Transverse colon (tissue), 4 donors: ENCODE data around the gene ISYNA1. TPM values are rescaled to one million over a fixed set of nuclear protein-coding genes. Genes with fewer than 3 reads are reported as not detected.

Source experiments
- DNase-seq: peaks from one replicate; pipeline ENCODE4 v3.0.0-alpha.2; 2019
- H3K27ac ChIP-seq, 4 donors: fragments of 200-600 bp; sonication (generic); 2 replicates each; pipeline ENCODE4 v1.5.1; 2016 to 2018; ENCODE audit warnings: inconsistent platforms in 4 of 4
- H3K27me3 ChIP-seq: fragments of 200-600 bp; sonication (generic); 2 replicates; pipeline ENCODE4 v1.5.1; 2017; ENCODE audit warnings: inconsistent platforms
- H3K36me3 ChIP-seq, 4 donors: fragments of 200-600 bp; sonication (generic); 2 replicates each; pipeline ENCODE4 v1.5.1; 2017 to 2019; ENCODE audit warnings: inconsistent platforms in 4 of 4
- H3K4me1 ChIP-seq, 4 donors: fragments of 200-600 bp; sonication (generic); 2 replicates each; pipeline ENCODE4 v1.5.1; 2017 to 2020; ENCODE audit warnings: inconsistent platforms in 4 of 4
- H3K4me3 ChIP-seq, 4 donors: fragments of 200-600 bp; sonication (generic); 1 replicate in 1 of 4; 2 replicates in 3 of 4; pipeline versions ENCODE4 v1.5.1 to v1.6.1; 2017 to 2019; ENCODE audit warnings: inconsistent platforms in 4 of 4
- H3K9me3 ChIP-seq, 2 donors: fragments of 200-600 bp; sonication (generic); 2 replicates each; pipeline ENCODE4 v1.5.1; 2017 to 2019; ENCODE audit warnings: inconsistent platforms in 2 of 2
- EP300 ChIP-seq: sonication (generic); formaldehyde crosslinking; IDR thresholded peaks from one replicate; pipeline ENCODE4 v1.6.1; 2017; ENCODE audit warnings: antibody characterized with exemption, low read depth
- POLR2A ChIP-seq: fragments of 450-650 bp; IDR thresholded peaks from one replicate; pipeline ENCODE4 v1.6.1; 2016; ENCODE audit warnings: antibody characterized with exemption, mild to moderate bottlenecking, moderate library complexity
- POLR2AphosphoS5 ChIP-seq, 3 donors: sonication (generic); formaldehyde crosslinking; IDR thresholded peaks; one replicate each; pipeline ENCODE4 v1.6.1; 2016; ENCODE audit warnings: antibody characterized with exemption in 3 of 3
- WGBS, 2 donors: methylation state at CpG; one replicate each; pipeline ENCODE4 v1.1.5; 2018; ENCODE audit warnings: low coverage in 1 of 2; 5-methylcytosine and 5-hydroxymethylcytosine counted together
- in situ Hi-C, 4 donors: fragments of 200-750 bp; cut with MboI; loops; one replicate each; pipeline versions ENCODE4 v1.15.0 to v1.15.1; 2017; ENCODE audit warnings: low sequenced_read_pairs in 3 of 4, low pct_ligation_motif_present in 1 of 4, low pct_unique_long_range_greater_than_20kb in 1 of 4
- intact Hi-C: fragments of 100-400 bp; cut with DNase I; formaldehyde crosslinking; loops from one replicate; pipeline ENCODE4 v1.15.1; 2023; ENCODE audit warnings: low total_unique reads
- total RNA-seq, 4 donors: library from RNA; depleted of rRNA; stranded (reverse); fragments of >200 nt; gene quantifications; one replicate each; pipeline ENCODE4 v1.1.0, GENCODE V29; 2016
- TF ChIP-seq, protein P1 (sequence below), 5 experiments: fragments of 200-600 bp in 3 of 5; fragments of 450-650 bp in 2 of 5; sonication (generic) in 3 of 5; IDR thresholded peaks; 1 replicate in 2 of 5; 2 replicates in 3 of 5; pipeline ENCODE4 v1.5.1; 2016 to 2017; ENCODE audit warnings: antibody characterized with exemption in 5 of 5, inconsistent platforms in 3 of 5, mild to moderate bottlenecking in 2 of 5, moderate library complexity in 1 of 5

The ISYNA1 gene
- total RNA-seq, 4 donors from 2014 or later, result 3.0 to 15.1 (median 8.8) TPM

DNA sequence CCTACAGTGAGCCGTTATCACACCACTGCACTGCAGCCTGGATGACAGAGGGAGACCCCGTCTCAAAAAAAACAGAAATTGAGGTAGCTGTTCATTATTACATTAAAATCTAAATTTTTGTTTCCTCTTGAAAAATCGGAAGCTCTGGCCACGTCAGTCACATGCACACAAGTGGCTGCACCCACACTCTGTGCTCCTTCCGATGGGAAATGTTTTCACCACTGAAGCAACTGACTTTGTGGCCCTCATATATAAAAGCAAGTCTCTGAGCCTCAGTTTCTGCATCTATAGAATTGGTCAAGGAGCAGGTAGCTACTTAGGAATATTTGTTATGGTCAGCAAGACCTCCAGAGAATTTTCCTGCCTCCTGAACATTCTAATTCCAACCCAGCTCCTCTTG, 45.0 kb downstream of the ISYNA1 start:
- no peaks in the 10 kb centered on the region for H3K9me3 ChIP-seq
- peaks cover 3 to 19% (median 11%) of the 10 kb centered on the region in 4 donors for H3K4me1 ChIP-seq
- no peaks in the 10 kb centered on the region for H3K36me3 ChIP-seq
- intact Hi-C loops (no loop called here), in situ Hi-C loops (loop anchor here in 1 of 4 donors (10.0 kb wide), 1 partner anchor 48 kb away; the partner anchor contains the start of gene PGPEP1)
- TF ChIP-seq EP300 (no peak), POLR2A (no peak), POLR2AphosphoS5 (IDR thresholded peaks at IDR 0.05) (no peak)
- TF ChIP-seq, protein P1, sequence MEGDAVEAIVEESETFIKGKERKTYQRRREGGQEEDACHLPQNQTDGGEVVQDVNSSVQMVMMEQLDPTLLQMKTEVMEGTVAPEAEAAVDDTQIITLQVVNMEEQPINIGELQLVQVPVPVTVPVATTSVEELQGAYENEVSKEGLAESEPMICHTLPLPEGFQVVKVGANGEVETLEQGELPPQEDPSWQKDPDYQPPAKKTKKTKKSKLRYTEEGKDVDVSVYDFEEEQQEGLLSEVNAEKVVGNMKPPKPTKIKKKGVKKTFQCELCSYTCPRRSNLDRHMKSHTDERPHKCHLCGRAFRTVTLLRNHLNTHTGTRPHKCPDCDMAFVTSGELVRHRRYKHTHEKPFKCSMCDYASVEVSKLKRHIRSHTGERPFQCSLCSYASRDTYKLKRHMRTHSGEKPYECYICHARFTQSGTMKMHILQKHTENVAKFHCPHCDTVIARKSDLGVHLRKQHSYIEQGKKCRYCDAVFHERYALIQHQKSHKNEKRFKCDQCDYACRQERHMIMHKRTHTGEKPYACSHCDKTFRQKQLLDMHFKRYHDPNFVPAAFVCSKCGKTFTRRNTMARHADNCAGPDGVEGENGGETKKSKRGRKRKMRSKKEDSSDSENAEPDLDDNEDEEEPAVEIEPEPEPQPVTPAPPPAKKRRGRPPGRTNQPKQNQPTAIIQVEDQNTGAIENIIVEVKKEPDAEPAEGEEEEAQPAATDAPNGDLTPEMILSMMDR (IDR thresholded peaks at IDR 0.05), result no peak
- 70 to 85% methylated on average over 5 of the region's 5 CpGs for WGBS, 2 donors
- H3K27ac ChIP-seq, result peak overlapping the region; percentile 21 to 42 (median 35)
- peaks cover 11% of the 10 kb centered on the region for H3K27me3 ChIP-seq
- no peak for DNase-seq
- H3K4me3 ChIP-seq, result no peak overlapping the region

DNA sequence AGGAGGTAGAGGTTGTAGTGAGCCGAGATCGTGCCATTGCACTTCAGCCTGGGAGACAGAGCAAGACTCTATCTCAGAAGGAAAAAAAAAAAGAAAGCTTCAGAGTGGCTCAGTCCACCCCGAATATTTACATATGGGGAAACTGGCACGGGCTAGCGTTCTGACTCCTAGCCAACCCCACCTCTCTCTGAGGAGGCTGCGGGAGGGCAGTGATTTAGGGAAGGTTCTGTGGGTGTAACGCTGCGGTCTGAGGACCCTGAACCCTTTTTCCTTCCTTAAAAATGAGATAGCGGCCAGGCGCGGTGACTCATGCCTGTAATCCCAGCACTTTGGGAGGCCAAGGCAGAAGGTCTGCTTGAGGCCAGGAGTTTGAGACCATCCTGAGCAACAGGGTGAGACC, 45.5 kb downstream of the ISYNA1 start:
- peak; percentile 59 for DNase-seq
- no peaks in the 10 kb centered on the region for H3K36me3 ChIP-seq
- WGBS, 2 donors, result 19 to 33% methylated on average over 3 to 11 of the region's 11 CpGs
- H3K27ac ChIP-seq, result peak overlapping the region in 3 of 4 donors; percentile 34 to 42 (median 36)
- no peak overlapping the region for H3K4me3 ChIP-seq
- peaks cover 6% of the 10 kb centered on the region for H3K27me3 ChIP-seq
- H3K4me1 ChIP-seq, result peaks cover 5 to 16% (median 13%) of the 10 kb centered on the region in 4 donors
- TF ChIP-seq EP300 (no peak), POLR2AphosphoS5 (IDR thresholded peaks at IDR 0.05) (no peak), POLR2A (no peak)
- TF ChIP-seq, protein P1 (IDR thresholded peaks at IDR 0.05), result no peak
- in situ Hi-C loops, result loop anchor here in 1 of 4 donors (10.0 kb wide), 1 partner anchor 48 kb away; the partner anchor contains the start of gene PGPEP1
- H3K9me3 ChIP-seq, result no peaks in the 10 kb centered on the region
- intact Hi-C loops, result no loop called here

DNA sequence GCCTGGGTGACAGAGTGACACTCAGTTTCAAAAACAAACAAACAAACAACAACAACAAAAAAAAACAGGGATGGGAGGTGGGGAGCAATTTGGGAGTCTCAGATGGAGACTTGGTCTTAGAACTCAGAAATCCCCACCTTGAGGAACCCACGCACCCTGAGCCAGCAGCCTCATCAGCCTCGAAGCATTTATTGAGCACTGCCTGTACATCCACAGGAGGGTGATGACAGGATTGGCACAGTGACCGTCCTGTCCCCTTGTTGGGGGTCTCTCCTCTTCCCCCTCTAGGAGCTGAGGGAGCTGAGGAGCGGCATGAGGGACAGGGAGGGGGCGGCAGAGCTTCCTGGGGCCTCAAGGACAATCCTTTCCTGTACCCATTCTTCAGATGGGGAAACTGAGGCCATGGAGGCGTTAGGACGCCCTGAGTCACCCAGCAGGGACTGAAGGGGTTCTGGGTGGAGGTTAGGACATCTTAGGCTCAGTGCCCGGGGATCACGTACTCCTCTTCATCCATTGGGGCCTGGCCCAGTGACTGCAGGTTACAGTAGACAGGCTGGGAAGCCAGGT, 46.3 kb downstream of the ISYNA1 start:
- Histone ChIP-seq H3K4me1 (peaks cover 5 to 20% (median 11%) of the 10 kb centered on the region in 4 donors), H3K27me3 (no peaks in the 10 kb centered on the region), H3K4me3 (no peak overlapping the region), H3K36me3 (no peaks in the 10 kb centered on the region), H3K9me3 (no peaks in the 10 kb centered on the region), H3K27ac (no peak overlapping the region)
- TF ChIP-seq, protein P1 (IDR thresholded peaks at IDR 0.05), result no peak
- no peak for TF ChIP-seq POLR2AphosphoS5 (IDR thresholded peaks at IDR 0.05)
- TF ChIP-seq EP300, result no peak
- no peak for TF ChIP-seq POLR2A
- in situ Hi-C loops (loop anchor here in 1 of 4 donors (10.0 kb wide), 1 partner anchor 47 kb away; the partner anchor contains the start of gene PGPEP1), intact Hi-C loops (no loop called here)
- no peak for DNase-seq
- WGBS, 2 donors, result 78 to 100% methylated on average over 1 to 9 of the region's 9 CpGs

DNA sequence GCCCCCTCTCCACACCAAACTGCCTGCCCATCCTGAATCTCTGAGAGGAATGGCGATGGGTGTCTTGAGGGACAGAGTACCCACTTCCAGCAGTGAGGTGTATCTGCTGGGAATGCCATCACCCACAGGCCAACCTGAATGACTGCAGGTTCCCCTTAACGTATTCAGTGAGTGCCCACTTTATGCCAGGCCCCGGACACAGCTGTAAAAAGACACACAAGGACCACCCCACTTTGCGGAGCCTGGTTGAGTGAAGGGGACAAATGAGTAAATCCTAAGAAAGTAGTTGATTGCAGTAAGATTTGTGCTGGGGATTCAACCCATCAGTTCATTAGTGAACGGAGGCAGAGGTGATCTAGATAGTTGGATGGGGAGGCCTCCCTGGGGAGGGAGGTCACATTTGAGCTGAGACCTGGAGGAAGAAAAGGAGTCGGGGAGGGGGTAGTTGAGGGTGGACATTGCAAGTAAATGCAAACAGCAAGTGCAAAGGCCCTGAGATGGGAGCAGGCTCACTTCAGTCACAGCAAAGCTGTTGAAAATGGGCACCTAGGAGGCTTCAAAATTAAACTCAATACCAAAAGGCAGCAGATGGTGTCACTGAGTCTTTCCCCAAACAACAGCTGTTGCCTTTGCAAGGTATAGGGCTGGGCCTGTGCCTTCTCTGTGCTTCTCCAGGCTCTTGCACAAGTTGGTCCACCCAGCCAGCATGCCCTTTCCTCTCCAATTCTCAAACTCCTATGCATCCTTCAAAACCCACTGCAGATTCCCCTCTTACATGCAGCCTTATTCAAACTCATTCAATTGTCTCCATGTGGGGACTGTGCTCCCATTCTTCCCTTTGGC, 47.6 kb downstream of the ISYNA1 start:
- DNase-seq, result no peak
- TF ChIP-seq, protein P1 (IDR thresholded peaks at IDR 0.05), result no peak
- TF ChIP-seq POLR2AphosphoS5 (IDR thresholded peaks at IDR 0.05), result peak in 1 of 3 donors; percentile 5
- 89 to 90% methylated on average over 2 to 6 of the region's 6 CpGs for WGBS, 2 donors
- intact Hi-C loops (no loop called here), in situ Hi-C loops (loop anchor here in 1 of 4 donors (10.0 kb wide), 1 partner anchor 45 kb away; the partner anchor contains the start of gene PGPEP1)
- Histone ChIP-seq H3K27me3 (no peaks in the 10 kb centered on the region), H3K36me3 (no peaks in the 10 kb centered on the region), H3K27ac (no peak overlapping the region), H3K4me1 (peaks cover 9 to 32% (median 14%) of the 10 kb centered on the region in 4 donors), H3K4me3 (no peak overlapping the region), H3K9me3 (no peaks in the 10 kb centered on the region)
